ENCODE data around the gene CCDC102B. TPM values are rescaled to one million over a fixed set of nuclear protein-coding genes. Genes with fewer than 3 reads are reported as not detected.

The CCDC102B gene
- total and polyA plus RNA-seq, 2 of the 8 experiments (the other 6 are each of a cell fraction or from before 2014, with no cell fraction given) = 0.80 to 1.1 TPM

GRCh38 chr18:68922392-68922791 lies 124.5 kb downstream of the CCDC102B start (continued):
- TF ChIP-seq HDAC2 (IDR thresholded peaks at IDR 0.05; ENCODE audit: borderline replicate concordance in 1 of 2, low read depth in 2 of 2, low read length in 2 of 2) (no peak), KDM4A (IDR thresholded peaks at IDR 0.05; ENCODE audit: low read depth, low read length, severe bottlenecking) (no peak), CTBP2 (IDR thresholded peaks at IDR 0.05; ENCODE audit: borderline replicate concordance, insufficient read depth, insufficient read length, low read length) (no peak), SUZ12 (IDR thresholded peaks at IDR 0.05; ENCODE audit: low read length) (no peak), TAF7 (optimal IDR thresholded peaks at IDR 0.05; ENCODE audit: borderline replicate concordance, low read depth, low read length) (no peak), SIN3A (conservative IDR thresholded peaks at IDR 0.05 in 1 of 2, IDR thresholded peaks at IDR 0.05 in 1 of 2; ENCODE audit: low read depth in 1 of 2, low read length in 2 of 2) (no peak), TAF1 (IDR thresholded peaks at IDR 0.05; ENCODE audit: low read depth, low read length) (no peak), PHF8 (conservative IDR thresholded peaks at IDR 0.05; ENCODE audit: low read depth, low read length) (no peak)
- TF ChIP-seq, protein P1, sequence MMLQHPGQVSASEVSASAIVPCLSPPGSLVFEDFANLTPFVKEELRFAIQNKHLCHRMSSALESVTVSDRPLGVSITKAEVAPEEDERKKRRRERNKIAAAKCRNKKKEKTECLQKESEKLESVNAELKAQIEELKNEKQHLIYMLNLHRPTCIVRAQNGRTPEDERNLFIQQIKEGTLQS (IDR thresholded peaks at IDR 0.05; ENCODE audit: insufficient read depth, low read depth, low read length) = no peak
